WTC11 (cell line): Measurements from ENCODE around the gene KRT37.

Experiments
- CTCF ChIP-seq: fragments of 200-600 bp; IDR thresholded peaks from 2 replicates; pipeline ENCODE4 v1.8.0; 2022; ENCODE audit warnings: antibody characterized with exemption
- ESRRA ChIP-seq: sonication (generic); formaldehyde crosslinking; IDR thresholded peaks from 2 replicates; pipeline ENCODE4 v1.8.1; 2022; ENCODE audit warnings: mild to moderate bottlenecking, missing genetic modification reagents, borderline replicate concordance
- ZNF281 ChIP-seq: sonication (generic); formaldehyde crosslinking; IDR thresholded peaks from 2 replicates; pipeline ENCODE4 v1.8.0; 2023; ENCODE audit warnings: mild to moderate bottlenecking, missing genetic modification reagents

DNA sequence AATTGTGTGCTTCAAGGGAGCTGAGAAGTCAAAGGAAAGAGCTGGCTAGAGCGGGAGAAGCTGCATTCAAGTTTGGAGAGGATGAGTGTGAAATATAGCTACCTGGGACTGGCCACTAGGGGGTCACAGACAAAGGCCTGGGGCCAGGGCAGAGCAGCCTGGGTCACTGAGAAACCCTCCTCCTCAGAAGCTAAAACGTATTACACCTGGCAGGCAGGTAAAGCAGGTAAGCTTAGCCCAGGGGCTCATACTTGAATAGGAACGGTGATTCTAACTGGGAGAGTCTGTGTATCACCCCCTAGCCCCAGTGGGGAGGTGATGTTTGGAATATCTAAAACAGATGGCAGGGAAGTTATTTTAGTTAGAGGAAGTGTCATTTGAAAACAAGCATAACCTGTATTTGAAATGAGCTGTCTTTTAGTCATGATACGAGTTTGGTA lies 6.8 kb downstream of the KRT37 start:
- TF ChIP-seq ESRRA (CRISPR knock-in tag) = no peak
- TF ChIP-seq ZNF281 (CRISPR knock-in tag) = no peak
- peak; percentile 65 for TF ChIP-seq CTCF
